Activated CD4-positive, alpha-beta T cell treated with anti-CD3 and anti-CD28 coated beads, Interleukin-2, amount 10 ng/mL, durations not matched to agents 7 days and 5 days (primary cell): ENCODE measurements around the gene KIF12. TPM values are rescaled to one million over a fixed set of nuclear protein-coding genes. Genes with fewer than 3 reads are reported as not detected.
"Not testable (repeated sequence)": the region's sequence is repeated elsewhere in the genome, so short reads cannot be mapped to it uniquely, and the experiment has no call there.

ENCODE experiments used
- CTCF ChIA-PET: fragments of 350-600 bp; sonication (Branson Sonifier 250); formaldehyde crosslinking; loops from one replicate; lab custom pipeline; 2021; ENCODE audit warnings: antibody characterized with exemption; lab: Charles Lee
- POLR2A ChIA-PET: fragments of 350-600 bp; sonication (Branson Sonifier 250); formaldehyde crosslinking; loops from one replicate; lab custom pipeline; 2021; ENCODE audit warnings: antibody characterized with exemption; lab: Charles Lee
- DNase-seq: peaks from one replicate; pipeline ENCODE4 v3.0.0-alpha.2; 2020
- H3K27ac Mint-ChIP-seq: one replicate; pipeline ENCODE4 v1.8.0; 2021; ENCODE audit warnings: mild to moderate bottlenecking, moderate library complexity, mixed read lengths
- H3K27me3 Mint-ChIP-seq: one replicate; pipeline ENCODE4 v1.8.0; 2021; ENCODE audit warnings: mixed read lengths
- H3K36me3 Mint-ChIP-seq: one replicate; pipeline ENCODE4 v1.8.0; 2021; ENCODE audit warnings: low read depth, mixed read lengths
- H3K4me1 Mint-ChIP-seq: one replicate; pipeline ENCODE4 v1.8.0; 2021; ENCODE audit warnings: mixed read lengths
- H3K4me3 Mint-ChIP-seq: one replicate; pipeline ENCODE4 v1.8.0; 2021; ENCODE audit warnings: mild to moderate bottlenecking, moderate library complexity, mixed read lengths
- H3K9me3 Mint-ChIP-seq: one replicate; pipeline ENCODE4 v1.8.0; 2021; ENCODE audit warnings: mixed read lengths
- total RNA-seq, 2 experiments: library from RNA; stranded (reverse); gene quantifications; one replicate each; pipeline ENCODE4 v1.2.3, GENCODE V29; 2021

KIF12 gene
- total RNA-seq, 2 experiments from 2014 or later = not detected

DNA sequence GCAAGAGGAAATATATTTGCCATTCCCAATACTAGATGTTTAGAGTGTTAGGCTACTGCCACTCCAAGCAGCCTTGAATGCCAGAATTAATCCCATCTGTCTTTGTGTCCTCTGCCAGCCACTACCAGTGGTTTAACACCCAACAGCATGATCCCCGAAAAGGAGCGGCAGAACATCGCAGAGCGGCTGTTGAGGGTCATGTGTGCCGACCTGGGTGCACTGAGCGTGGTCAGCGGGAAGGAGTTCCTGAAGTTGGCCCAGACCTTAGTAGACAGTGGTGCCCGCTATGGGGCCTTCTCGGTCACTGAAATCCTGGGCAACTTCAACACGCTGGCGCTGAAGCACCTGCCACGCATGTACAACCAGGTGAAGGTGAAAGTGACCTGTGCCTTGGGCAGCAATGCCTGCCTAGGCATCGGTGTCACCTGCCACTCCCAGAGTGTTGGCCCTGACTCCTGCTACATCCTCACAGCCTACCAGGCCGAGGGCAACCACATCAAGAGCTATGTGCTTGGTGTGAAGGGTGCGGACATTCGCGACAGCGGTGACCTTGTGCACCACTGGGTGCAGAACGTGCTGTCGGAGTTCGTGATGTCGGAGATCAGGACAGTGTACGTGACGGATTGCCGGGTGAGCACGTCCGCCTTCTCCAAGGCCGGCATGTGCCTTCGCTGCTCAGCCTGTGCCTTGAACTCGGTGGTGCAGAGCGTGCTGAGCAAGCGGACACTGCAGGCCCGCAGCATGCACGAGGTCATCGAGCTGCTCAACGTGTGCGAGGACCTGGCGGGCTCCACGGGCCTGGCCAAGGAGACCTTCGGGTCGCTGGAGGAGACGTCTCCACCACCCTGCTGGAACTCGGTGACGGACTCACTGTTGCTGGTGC, 50.3 kb downstream of the KIF12 start:
- CTCF ChIA-PET = interaction anchor here (0.9 kb wide), 1 partner anchor 9 kb away, joined by 4 read pairs; no protein-coding TSS in a partner anchor
- H3K4me1 Mint-ChIP-seq = no peaks in the 10 kb centered on the region
- no peak for DNase-seq
- H3K36me3 Mint-ChIP-seq = no peaks in the 10 kb centered on the region
- POLR2A ChIA-PET = no interaction called here
- no peaks in the 10 kb centered on the region for H3K9me3 Mint-ChIP-seq
- no peak overlapping the region for H3K27ac Mint-ChIP-seq
- H3K27me3 Mint-ChIP-seq = peaks cover 11% of the 10 kb centered on the region
- no peak overlapping the region for H3K4me3 Mint-ChIP-seq

DNA sequence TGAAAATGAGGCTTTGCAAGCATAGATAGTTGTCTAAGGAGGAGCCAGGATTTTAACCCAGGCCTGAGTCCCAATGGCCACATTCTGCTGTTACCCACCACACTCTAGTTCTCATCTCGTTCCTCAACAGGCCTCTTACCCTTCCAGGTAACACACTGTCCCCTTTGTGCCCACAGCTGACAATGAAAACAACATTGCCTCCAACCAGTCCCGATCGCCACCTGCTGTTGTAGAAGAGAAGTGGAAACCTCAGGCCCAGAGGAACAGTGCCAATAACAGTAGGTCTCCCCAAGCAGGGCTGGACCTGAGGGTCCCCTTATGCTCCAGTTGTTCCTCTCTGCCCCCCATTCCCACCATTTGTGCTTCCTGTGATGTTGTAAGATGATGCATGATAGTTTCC, 51.4 kb downstream of the KIF12 start:
- no peaks in the 10 kb centered on the region for H3K4me1 Mint-ChIP-seq
- no peak overlapping the region for H3K4me3 Mint-ChIP-seq
- ChIA-PET CTCF (interaction anchor here (0.8 kb wide), 1 partner anchor 12 kb away, joined by 3 read pairs; no protein-coding TSS in a partner anchor), POLR2A (no interaction called here)
- no peak for DNase-seq
- H3K27me3 Mint-ChIP-seq = peaks cover 11% of the 10 kb centered on the region
- no peaks in the 10 kb centered on the region for H3K36me3 Mint-ChIP-seq
- H3K9me3 Mint-ChIP-seq = no peaks in the 10 kb centered on the region
- no peak overlapping the region for H3K27ac Mint-ChIP-seq

DNA sequence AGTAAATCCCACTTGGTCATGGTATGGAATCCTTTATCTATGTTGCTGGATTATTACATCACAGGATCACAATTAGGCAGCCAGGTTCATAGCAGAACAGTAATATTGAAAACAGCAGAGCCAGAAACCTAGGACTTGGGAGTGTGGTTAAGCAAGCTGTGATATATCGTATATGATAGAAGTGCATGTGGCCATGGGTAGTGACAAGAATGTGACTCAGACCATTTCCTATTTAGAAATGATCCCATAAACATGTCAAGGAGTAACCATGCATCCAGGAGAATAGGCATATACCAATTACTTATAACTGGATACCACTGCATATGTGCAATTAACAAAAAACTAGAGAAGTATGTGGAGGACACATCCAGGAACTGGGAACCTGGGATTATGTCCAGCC, 52.2 kb downstream of the KIF12 start:
- Mint-ChIP-seq H3K4me1 (no peaks in the 10 kb centered on the region), H3K36me3 (no peaks in the 10 kb centered on the region), H3K9me3 (no peaks in the 10 kb centered on the region), H3K4me3 (no peak overlapping the region), H3K27me3 (peaks cover 11% of the 10 kb centered on the region), H3K27ac (no peak overlapping the region)
- CTCF ChIA-PET = no interaction called here
- POLR2A ChIA-PET = no interaction called here
- DNase-seq = no peak

DNA sequence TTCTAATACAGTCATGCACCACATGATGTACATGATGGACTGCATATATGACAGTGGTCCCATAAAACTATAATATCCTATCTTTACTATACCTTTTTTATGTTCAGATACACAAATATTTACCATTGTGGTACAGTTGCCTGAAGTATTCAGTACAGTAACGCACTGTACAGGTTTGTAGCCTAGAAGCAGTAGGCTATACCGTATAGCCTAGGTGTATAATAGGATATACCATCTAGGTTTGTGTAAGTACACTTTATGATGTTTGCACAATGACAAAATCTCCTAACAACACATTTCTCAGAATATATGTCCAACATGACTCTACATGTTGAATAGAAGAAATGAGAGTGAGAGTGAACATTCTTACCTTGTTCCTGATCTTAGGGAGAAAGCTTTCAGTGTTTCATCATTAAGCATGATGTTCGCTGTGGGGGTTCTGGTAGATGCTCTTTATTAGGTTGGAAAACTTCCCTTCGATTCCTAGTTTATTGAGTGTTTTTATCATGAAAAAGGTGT, 52.8 kb downstream of the KIF12 start:
- CTCF ChIA-PET = no interaction called here

DNA sequence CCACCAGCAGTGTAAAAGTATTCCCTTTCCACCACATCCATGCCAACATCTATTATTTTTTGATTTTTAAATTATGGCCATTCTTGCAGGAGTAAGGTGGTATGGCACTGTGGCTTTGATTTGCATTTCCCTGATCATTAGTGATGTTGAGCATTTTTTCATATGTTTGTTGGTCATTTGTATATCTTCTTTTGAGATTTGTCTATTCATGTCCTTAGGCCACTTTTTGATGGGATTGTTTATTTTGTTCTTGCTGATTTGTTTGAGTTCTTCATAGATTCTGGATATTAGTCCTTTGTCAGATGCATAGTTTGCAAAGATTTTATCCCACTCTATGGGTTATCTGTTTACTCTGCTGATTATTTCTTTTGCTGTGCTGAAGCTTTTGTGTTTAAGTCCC, 55.4 kb downstream of the KIF12 start:
- H3K4me3 Mint-ChIP-seq, H3K9me3 Mint-ChIP-seq, H3K27ac Mint-ChIP-seq, DNase-seq, POLR2A ChIA-PET, H3K36me3 Mint-ChIP-seq, CTCF ChIA-PET, H3K4me1 Mint-ChIP-seq: not testable (repeated sequence)
- peaks cover 11% of the 10 kb centered on the region for H3K27me3 Mint-ChIP-seq

More for the DNA sequence above, 52.8 kb downstream of the KIF12 start:
- H3K4me3 Mint-ChIP-seq = no peak overlapping the region
- POLR2A ChIA-PET = no interaction called here
- H3K9me3 Mint-ChIP-seq = no peaks in the 10 kb centered on the region
- no peak overlapping the region for H3K27ac Mint-ChIP-seq
- no peak for DNase-seq
- peaks cover 11% of the 10 kb centered on the region for H3K27me3 Mint-ChIP-seq
- H3K4me1 Mint-ChIP-seq = no peaks in the 10 kb centered on the region
- H3K36me3 Mint-ChIP-seq = no peaks in the 10 kb centered on the region

Other genes starting within 250 kb of the KIF12 start
- under 1 TPM; 0.21 to 0.27 TPM for gene ZNF618, start 223.0 kb downstream of the KIF12 start, total RNA-seq
- not detected for gene AMBP, start 21.0 kb downstream of the KIF12 start, total RNA-seq
- under 1 TPM; 0.15 to 0.22 TPM for gene COL27A1, start 56.2 kb upstream of the KIF12 start, total RNA-seq
- not detected for gene ORM1, start 223.8 kb upstream of the KIF12 start, total RNA-seq
- not detected for gene ORM2, start 230.6 kb upstream of the KIF12 start, total RNA-seq